DOHH2 (cell line): Measurements from ENCODE around the gene RAD51B.
"Not testable (repeated sequence)": the region's sequence is repeated elsewhere in the genome, so short reads cannot be mapped to it uniquely, and the experiment has no call there.

ENCODE experiments used
- H3F3A ChIP-seq: fragments of 200-600 bp; sonication (generic), shearing (Covaris generic); 2 replicates; pipeline ENCODE4 v1.6.0; 2016; ENCODE audit warnings: antibody characterized with exemption, mild to moderate bottlenecking; ENCODE audit not compliant: control insufficient read depth, insufficient read depth
- H3K27ac ChIP-seq: fragments of 200-600 bp; sonication (generic); 2 replicates; pipeline ENCODE4 v1.5.1; 2014; ENCODE audit warnings: low read depth, mild to moderate bottlenecking, low read length, moderate library complexity
- H3K27me3 ChIP-seq: fragments of 200-600 bp; sonication (generic); 2 replicates; pipeline ENCODE4 v1.6.1; 2014; ENCODE audit warnings: mild to moderate bottlenecking, low read length, mixed read lengths; ENCODE audit not compliant: control insufficient read depth
- H3K36me3 ChIP-seq: fragments of 200-600 bp; sonication (generic); 2 replicates; pipeline ENCODE4 v1.6.1; 2014; ENCODE audit warnings: mild to moderate bottlenecking, low read length, moderate library complexity, mixed read lengths; ENCODE audit not compliant: control insufficient read depth
- H3K4me1 ChIP-seq: fragments of 200-600 bp; sonication (generic); 2 replicates; pipeline ENCODE4 v1.6.1; 2014; ENCODE audit warnings: mild to moderate bottlenecking, low read length, mixed read lengths; ENCODE audit not compliant: control insufficient read depth
- H3K4me2 ChIP-seq: fragments of 200-600 bp; sonication (generic); 2 replicates; pipeline ENCODE4 v1.6.0; 2014; ENCODE audit warnings: mild to moderate bottlenecking, low read length, moderate library complexity
- H3K4me3 ChIP-seq: fragments of 200-600 bp; sonication (generic); 2 replicates; pipeline ENCODE4 v1.5.1; 2014; ENCODE audit warnings: mild to moderate bottlenecking, low read length, mixed read lengths
- H3K79me2 ChIP-seq: fragments of 200-600 bp; sonication (generic); 2 replicates; pipeline ENCODE4 v1.6.1; 2014; ENCODE audit warnings: mild to moderate bottlenecking, low read length, mixed read lengths; ENCODE audit not compliant: control insufficient read depth
- H3K9me2 ChIP-seq: fragments of 200-600 bp; sonication (generic); replicated peaks from 2 replicates; pipeline ENCODE4 v1.6.1; 2014; ENCODE audit warnings: mild to moderate bottlenecking, low read length, mixed read lengths; ENCODE audit not compliant: control insufficient read depth
- H3K9me3 ChIP-seq: fragments of 200-600 bp; sonication (generic); 2 replicates; pipeline ENCODE4 v1.6.1; 2014; ENCODE audit warnings: antibody characterized with exemption, low read length, mixed read lengths; ENCODE audit not compliant: control insufficient read depth, insufficient read depth
- H4K20me1 ChIP-seq: fragments of 200-600 bp; sonication (generic); 2 replicates; pipeline ENCODE4 v1.6.0; 2014; ENCODE audit warnings: low read depth, mild to moderate bottlenecking, antibody characterized with exemption, low read length, moderate library complexity; ENCODE audit not compliant: control insufficient read depth, insufficient read depth
- CTCF ChIP-seq: fragments of 200-600 bp; sonication (generic); IDR thresholded peaks from one replicate; pipeline ENCODE4 v1.5.1; 2014; ENCODE audit warnings: antibody characterized with exemption, mild to moderate bottlenecking, low read depth, low read length; ENCODE audit not compliant: poor library complexity, severe bottlenecking
- EZH2phosphoT487 ChIP-seq: fragments of 200-600 bp; sonication (generic); IDR thresholded peaks from 2 replicates; pipeline ENCODE4 v1.6.1; 2017; ENCODE audit warnings: borderline replicate concordance, mild to moderate bottlenecking, antibody characterized with exemption, low read length, moderate library complexity, mixed read lengths

RAD51B gene

GRCh38 chr14:67967206-67967605 is 147.6 kb downstream of the RAD51B start:
- Histone ChIP-seq H4K20me1 (no peaks in the 10 kb centered on the region), H3K36me3 (peaks cover 3% of the 10 kb centered on the region; the same call in 1 of the 2 replicates), H3K27me3 (no peaks in the 10 kb centered on the region), H3K4me2 (no peak overlapping the region), H3K4me1 (peaks cover 4% of the 10 kb centered on the region), H3K27ac (no peak overlapping the region), H3F3A (no peaks in the 10 kb centered on the region), H3K9me2 (no peaks in the 10 kb centered on the region), H3K9me3 (no peaks in the 10 kb centered on the region), H3K4me3 (no peak overlapping the region), H3K79me2 (no peaks in the 10 kb centered on the region)
- TF ChIP-seq CTCF (no peak), EZH2phosphoT487 (no peak)

- not testable (repeated sequence) for H3K9me2 ChIP-seq, H3K4me2 ChIP-seq, H4K20me1 ChIP-seq, H3F3A ChIP-seq, H3K4me3 ChIP-seq, H3K9me3 ChIP-seq, H3K79me2 ChIP-seq, H3K36me3 ChIP-seq, H3K4me1 ChIP-seq, H3K27me3 ChIP-seq, H3K27ac ChIP-seq
These were observed 148.4 kb downstream of the RAD51B start for GRCh38 chr14:67967970-67968369.

- Histone ChIP-seq H3K9me3 (no peaks in the 10 kb centered on the region), H3K79me2 (no peaks in the 10 kb centered on the region), H3K4me2 (no peak overlapping the region), H3F3A (no peaks in the 10 kb centered on the region), H3K4me1 (no peaks in the 10 kb centered on the region), H3K27ac (no peak overlapping the region), H3K4me3 (no peak overlapping the region), H3K36me3 (peaks cover 3% of the 10 kb centered on the region; the same call in 1 of the 2 replicates), H3K9me2 (no peaks in the 10 kb centered on the region), H4K20me1 (no peaks in the 10 kb centered on the region), H3K27me3 (no peaks in the 10 kb centered on the region)
- no peak for TF ChIP-seq EZH2phosphoT487
- no peak for TF ChIP-seq CTCF
These were observed 151.3 kb downstream of the RAD51B start for GRCh38 chr14:67970923-67971322.

- H3F3A ChIP-seq, result no peaks in the 10 kb centered on the region
- H3K4me3 ChIP-seq, result no peak overlapping the region
- no peaks in the 10 kb centered on the region for H3K27me3 ChIP-seq
- no peaks in the 10 kb centered on the region for H3K4me1 ChIP-seq
- no peaks in the 10 kb centered on the region for H3K9me3 ChIP-seq
- H3K4me2 ChIP-seq, result no peak overlapping the region
- no peak overlapping the region for H3K27ac ChIP-seq
- no peaks in the 10 kb centered on the region for H3K9me2 ChIP-seq
- no peaks in the 10 kb centered on the region for H3K79me2 ChIP-seq
- no peaks in the 10 kb centered on the region; the same call in 1 of the 2 replicates for H3K36me3 ChIP-seq
- TF ChIP-seq EZH2phosphoT487, result no peak
- no peak for TF ChIP-seq CTCF
- H4K20me1 ChIP-seq, result no peaks in the 10 kb centered on the region
These were observed 152.3 kb downstream of the RAD51B start for GRCh38 chr14:67971627-67972625.
